ENCODE data around the gene STRA8.

The STRA8 gene, protein sequence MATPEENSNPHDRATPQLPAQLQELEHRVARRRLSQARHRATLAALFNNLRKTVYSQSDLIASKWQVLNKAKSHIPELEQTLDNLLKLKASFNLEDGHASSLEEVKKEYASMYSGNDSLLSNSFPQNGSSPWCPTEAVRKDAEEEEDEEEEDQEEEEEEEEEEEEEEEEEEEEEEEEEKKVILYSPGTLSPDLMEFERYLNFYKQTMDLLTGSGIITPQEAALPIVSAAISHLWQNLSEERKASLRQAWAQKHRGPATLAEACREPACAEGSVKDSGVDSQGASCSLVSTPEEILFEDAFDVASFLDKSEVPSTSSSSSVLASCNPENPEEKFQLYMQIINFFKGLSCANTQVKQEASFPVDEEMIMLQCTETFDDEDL

DNA sequence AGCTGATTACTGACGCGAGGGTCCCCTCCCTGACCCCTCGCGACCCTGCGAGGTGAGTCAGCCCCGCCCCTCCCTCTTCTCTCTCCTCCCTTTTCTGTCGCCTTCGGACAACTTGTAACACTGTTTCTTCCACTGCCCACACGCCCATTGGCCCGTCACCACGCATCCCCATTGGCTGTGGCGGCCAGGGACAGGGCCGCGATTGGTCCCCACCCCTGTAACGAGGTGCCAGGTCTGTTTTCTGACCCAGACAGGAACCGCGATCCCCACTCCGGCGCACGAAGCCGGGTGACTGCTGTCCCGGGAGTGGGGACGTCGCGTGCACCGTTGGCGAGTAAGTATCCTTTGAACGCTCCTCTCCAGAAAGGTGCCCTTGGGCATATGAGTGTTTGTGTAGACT is at the start of gene STRA8:
STRA8 (plus strand) TSS at position 269 of the 400 bp plus-strand sequence. CDS start 6,687 bp downstream, outside the sequence.
- DNase-seq (ENCODE audit: low read depth): no peak

DNA sequence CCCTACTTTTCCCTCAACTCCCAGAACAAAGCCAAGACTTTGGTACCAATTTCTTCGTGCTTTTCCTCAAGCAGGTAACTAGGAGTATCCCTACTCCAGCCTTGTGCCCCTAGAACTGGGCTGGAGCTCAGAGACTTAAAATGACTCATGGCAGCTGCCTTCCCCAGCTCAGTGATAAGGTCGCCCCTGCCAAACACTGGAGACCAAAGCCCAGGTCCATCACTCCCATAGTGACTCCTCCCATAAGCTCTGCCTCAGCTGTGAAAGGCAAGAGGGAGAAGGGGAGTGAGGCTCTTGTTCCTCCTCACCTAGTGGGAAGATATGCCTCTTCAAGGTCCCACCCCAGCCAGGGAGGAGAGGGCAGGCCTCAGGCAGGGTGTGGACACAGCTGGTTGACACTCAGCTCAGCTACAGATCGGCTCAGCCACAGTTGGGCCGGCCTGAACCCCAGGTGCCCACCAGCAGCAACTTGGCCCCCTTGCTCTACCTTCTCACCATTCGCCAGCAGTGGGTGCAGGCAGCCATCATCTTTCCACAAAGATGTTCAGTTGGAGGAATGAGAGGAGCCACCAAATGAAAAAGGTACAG is 49.3 kb upstream of the STRA8 start:
- no peak for DNase-seq (ENCODE audit: low read depth)

DNA sequence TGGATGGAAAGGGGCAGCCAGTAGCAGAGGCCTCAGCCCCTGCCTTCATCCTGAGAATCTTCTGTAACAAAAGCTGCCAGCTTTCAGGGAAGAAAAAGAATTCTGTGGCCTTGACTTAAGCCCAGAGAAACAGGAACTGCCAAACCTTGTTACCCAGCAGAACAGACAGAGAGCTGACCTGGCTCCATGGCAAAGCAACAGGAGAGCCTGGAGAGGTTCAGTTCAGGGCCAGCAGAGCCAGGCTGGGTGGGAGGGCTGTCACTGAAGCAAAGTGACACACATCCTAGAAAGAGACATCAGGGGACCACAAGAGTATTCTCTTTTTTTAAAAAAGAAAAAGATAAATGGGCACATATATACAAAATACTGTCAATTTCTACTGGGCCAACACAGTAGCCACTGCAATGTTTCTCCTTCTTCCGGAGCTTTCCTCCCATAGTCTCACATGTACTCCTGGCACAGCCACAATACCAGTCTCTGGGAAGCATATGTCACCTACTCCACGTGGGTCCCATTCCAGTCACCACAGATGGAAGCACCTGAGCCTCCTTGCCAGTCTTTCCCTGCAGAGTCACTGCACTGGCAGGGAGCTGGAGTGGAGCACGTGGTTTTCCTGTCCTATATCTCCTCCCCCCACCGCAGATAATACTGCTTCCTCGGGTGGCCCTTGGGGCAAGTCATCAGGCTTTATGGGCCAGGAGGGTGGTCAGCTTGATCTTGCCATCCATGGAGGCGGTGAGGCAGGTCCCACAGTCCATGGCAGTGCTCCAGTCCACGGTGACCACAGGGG is 48.0 kb upstream of the STRA8 start:
- no peak for DNase-seq (ENCODE audit: low read depth)

DNA sequence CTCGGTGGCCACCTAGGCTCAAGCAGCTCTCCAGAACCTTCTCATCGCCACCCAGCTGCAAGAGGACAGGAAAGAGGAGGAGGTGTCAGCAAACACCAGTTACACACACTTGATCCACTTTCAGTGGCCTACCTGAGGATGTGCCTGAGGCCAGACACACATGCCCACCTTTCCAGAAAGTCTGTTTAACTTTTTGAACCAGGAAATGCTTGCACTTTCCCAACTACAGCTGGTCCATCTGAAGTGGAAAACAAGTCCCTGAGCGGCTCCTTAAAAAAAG is 47.4 kb upstream of the STRA8 start:
- DNase-seq (ENCODE audit: low read depth): no peak

DNA sequence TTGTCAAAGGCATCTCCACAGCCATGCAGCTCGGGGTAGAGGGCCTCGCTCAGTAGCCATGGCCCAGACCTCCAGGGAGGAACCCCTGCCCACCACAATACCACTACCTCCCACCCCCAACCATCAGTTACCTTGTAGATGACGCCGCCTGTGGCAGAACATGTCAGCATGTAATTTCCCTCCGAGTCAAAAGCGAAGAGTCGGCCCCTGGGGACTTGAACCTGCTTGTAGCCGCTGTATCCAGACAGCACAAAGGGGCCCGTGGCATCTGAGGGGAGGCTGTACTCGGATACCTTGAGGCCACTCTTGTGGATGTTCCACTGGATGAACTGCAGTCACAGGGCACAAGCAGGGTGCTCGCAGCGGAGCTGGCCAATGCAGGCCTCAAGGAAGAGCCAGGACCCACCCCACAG is 46.8 kb upstream of the STRA8 start:
- DNase-seq (ENCODE audit: low read depth): no peak

DNA sequence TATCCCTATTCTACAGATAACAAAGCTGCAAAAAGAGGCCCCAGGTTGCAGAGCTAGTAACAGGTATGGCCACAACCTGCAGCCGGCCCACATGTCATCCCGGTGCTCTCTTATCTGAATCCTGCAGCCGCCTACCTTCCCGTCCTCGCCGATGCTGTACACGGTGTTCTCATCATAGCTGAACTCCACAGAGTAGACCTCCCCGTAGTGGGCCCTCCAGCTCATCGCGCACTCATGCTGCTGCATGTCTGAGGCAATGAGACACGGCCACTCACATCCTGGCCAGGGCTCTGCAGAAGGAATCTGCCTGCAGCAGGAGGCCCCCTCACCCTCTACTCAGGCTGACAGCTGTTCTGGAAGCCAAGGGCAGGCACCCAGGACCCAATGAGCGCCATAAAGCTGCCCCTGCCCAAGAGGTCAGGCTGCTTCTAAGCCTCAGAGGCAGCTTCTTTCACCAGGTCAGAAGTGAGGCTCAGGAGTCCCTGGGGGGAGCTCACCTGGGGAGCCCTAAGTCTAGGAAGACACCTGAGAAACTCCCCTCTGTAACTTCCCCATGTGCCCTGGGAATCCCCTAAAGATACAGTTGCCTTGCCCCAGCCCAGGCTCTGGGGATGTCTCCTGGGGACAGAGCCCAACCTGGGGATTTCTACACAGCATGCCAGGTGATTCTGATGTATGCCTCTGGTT is 45.2 kb upstream of the STRA8 start:
- no peak for DNase-seq (ENCODE audit: low read depth)

DNA sequence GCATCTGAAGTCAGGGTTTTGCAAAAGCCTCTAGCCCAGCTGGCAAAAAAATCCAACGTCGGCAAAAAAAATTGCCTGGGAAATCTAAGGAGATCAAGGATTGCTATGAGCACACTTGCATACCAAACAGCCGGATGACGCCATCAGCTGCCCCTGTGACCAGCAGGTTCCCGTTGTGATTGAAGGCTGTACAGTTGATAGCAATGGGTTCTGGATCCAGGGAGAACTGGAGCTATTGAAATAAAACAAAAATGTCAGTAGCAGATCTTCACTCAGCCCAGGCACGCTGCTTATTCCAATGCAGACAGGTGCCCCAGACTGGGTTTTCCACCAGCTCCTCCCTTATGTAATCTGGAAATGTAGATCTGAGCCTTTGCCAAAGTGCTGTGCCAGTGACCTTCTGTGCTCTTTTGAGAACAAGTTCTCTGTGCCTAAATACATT is 44.4 kb upstream of the STRA8 start:
- no peak for DNase-seq (ENCODE audit: low read depth)

DNA sequence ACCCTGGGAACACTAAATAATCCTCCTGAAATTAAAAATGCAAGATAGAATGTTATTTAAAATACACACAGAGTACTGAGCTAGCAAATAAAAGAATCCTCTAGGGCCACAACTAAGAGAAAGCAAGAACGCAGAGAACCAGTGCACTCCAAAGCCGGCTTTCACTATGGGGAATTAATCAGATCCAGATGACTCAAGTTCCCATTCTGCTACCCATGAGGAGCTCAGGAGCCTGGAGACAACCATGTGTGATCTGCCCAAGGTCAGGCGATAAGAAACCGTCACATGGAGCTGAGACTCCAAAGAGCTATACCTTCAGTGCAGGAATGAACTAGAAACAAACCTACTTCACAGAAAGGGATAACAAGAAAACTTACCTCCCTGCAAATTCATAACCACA is 43.7 kb upstream of the STRA8 start:
- peak; percentile 34 for DNase-seq (ENCODE audit: low read depth)

DNA sequence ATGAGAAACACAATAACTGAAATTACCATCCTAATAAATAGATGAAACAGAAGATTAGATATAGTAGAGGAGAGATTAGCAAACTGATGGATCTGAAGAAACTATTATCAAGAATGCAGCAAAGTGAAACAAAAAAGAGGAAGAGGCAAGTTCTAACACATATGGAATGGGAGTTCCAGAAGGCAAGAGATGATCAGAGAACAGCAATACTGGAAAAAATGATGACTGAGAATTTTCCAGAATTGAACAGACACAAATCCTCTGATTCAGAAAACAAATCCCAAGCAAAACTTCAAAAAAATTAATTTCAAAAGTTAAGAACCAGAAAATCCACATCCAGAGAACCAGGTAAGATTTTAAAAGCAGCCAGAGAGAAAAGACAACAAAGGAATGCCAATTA is 42.9 kb upstream of the STRA8 start:
- DNase-seq (ENCODE audit: low read depth): no peak

DNA sequence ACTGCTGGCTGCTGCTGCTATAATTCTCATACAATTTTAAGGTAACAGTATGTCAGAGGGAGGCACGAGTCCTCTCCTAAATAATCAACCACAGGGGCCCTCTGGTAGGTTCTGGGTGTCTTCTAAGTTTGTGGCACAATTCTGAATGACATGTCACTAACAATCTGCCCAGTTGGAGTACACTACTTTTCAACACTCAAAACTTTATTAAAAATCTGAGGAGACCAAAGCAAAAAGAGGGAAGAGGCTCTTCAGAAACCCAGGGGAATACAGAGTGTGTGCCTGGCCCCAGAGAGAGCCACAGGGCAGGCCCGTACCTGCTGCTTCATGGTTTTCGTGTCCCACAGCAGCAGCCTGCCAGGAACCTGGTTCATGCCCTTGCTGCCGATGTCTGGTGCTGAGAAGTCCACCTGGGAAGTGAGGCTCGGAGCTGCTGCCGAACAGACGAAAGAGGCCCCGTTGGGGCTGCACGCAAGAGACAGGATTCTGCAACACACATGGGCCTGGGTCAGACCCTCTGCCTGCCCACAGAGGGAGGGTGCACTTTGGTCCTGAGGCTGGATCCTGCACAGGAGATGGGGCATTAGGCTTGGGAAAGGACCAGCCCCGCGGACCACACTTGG is 40.6 kb upstream of the STRA8 start:
- DNase-seq (ENCODE audit: low read depth): no peak

DNA sequence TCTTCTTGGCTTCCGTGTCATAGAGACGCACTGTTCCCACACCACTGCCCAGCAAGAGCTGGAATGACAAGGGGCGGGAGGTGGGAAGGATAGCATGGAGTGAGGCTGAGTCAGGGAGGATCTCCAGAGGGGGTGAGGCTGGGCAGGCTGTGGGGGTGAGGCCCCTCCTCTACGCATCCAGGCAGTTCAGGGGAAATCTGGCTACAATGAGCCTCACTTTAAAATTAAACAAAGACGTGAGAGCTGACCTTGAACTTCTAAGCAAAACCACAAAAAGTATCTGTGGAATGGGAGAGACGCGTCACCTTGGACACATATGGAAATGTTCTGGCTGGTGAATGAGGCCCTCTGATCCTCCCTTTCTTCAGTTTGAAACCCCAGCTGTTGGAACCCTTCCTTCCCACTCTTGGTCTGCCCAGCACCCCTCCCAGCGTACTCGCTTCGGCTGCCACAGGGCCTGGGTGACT is 40.0 kb upstream of the STRA8 start:
- DNase-seq (ENCODE audit: low read depth): peak; percentile 42

DNA sequence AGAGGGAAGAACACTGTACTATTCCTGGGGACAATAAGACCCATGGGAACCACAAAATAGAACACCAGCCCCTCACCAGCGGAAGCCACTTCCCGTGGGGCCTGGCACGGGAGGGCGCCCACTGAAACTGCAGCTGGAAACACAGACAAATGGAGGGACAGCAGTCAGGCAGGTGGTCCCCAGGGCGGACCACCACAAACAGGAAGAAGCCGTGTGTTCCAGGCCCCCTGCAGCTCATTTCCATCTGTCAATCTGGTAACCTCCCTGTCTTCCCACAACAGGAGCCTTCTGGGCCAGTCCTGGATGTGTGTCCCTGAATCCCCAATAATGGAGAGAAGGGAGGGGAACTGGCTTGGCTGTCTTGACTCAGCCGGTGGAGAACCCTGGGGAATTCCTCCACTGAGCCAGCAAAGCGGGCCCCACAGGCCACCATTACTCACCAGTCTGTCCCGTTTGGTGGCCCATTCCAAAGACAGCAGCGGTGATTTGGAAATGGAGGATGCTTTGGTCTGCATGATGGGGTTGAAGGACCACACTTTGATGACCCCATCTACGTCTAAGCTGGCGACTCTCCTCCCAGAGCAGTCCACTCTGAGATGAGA is 39.0 kb upstream of the STRA8 start:
- DNase-seq (ENCODE audit: low read depth): no peak

DNA sequence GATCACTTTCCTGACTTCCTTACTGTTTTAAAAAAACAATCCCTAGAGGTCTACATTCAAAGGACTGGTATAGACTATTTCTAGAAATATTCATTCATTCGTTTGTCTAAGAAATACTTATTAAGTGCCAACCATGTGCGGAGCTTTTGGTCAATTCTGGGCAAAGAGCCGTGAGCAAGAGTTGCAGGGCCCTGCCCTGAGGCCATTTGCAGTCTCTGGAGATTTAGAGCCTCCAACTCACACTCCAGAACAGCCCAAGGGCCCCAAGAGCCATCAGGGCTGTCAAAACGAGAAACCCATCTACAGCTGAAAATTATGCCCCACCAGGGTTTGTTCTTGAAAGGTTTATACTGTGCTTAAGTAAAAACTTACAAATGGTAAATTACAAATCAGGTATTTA is 38.5 kb upstream of the STRA8 start:
- DNase-seq (ENCODE audit: low read depth): no peak

DNA sequence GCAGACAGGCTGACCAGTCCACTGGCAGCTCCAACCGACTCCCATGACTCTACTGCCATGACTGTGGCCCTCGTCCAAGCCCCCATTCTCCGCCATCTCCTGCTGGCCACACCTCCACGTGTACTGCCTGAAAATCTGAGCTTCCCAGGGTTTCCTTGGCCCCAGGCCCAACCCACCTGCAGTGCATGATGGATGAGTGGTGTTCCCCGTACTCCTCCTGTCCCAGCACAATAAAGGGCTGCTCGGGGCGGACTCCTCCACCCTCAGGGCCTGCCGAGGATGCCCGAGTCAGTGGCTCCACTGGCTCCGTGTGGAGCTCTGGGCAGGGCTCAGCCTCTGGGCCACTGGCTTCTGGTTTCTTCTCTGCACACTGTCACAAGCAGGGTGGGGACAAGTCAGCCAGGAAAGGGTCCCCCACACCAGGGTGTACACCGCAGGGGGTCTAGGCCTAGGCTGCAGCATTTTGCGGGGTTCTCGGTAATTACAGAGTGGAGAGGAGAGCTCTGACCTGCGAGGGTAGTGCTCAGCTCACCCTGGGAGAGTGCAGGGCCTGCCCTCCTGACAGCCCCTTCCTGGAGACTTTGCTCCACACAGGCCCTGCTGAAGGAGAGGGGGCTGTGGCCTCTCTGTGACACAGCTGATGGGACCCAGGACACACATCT is 37.5 kb upstream of the STRA8 start:
- no peak for DNase-seq (ENCODE audit: low read depth)

DNA sequence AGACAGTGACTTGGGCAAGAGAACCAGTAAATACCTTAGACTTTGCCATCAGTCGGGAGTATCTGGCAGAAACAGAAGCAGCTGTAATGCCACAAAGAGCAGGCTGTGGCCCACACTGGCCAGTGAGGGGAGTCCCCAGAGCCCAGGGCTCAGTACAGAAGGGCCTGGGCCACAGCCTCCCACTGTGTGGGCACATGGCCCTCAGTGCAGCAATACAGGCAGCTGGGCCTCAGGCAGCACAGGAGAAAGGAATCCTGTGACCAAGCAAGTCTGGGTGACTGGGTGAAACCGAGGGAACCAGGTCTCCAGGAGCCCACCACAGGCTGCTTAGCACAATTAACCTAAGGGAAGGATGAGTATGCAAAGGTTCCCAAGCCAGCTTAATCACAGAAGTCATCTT is 36.3 kb upstream of the STRA8 start:
- no peak for DNase-seq (ENCODE audit: low read depth)

DNA sequence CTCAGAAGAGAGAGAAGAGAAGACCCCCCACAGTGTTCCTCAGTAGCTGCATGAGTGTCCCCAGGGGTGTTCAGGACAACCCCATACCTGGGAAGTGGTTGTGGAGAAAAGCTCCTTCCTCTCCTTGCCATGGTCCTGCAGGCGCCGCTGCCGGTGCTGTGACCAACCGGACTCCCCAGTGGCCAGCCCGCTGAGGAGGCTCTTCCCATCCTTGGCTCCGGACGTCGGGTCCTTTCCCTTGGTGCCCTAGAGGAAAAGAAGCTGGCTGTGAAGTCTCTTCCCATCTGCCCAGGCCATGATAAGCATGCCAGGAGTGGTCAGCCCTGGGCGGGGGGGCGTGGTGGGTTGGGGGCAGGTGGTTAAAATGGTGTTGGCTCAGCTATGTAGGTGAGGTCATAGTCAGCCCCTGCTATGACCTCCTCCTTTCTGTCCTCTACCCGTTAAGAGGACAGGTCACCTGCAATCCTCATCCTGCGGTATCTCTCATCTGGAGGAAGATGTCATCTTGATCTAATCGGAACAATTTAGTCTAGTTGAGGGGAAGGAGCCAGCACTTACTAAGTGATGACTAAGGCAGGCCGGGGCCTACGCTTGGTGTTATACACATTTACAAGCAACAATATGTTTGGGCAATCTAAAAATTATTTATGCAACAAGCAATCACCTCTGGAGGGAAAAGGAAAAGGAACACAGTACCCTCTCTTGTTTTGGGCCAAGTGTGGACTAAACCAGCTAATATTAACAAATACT is 35.6 kb upstream of the STRA8 start:
- no peak for DNase-seq (ENCODE audit: low read depth)

DNA sequence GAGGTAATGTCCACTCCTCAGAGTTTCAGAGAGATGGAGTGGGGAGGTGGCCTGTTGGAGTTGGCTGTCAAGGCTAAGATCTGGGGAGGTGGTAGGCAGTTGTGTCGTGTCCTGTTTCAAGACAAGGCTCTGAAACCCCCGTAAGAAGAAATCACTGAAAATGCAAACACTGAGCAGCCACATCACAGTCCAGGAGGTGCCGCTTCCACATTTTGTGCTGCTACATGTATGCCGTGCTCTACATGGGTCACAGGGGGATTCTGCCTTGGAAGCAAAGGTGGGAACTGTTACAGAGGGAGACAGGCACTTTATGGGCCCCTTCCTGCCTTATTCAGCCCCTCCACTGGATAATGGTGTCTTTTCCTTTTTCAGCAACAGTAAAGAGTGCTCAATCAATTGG is 34.2 kb upstream of the STRA8 start:
- no peak for DNase-seq (ENCODE audit: low read depth)

DNA sequence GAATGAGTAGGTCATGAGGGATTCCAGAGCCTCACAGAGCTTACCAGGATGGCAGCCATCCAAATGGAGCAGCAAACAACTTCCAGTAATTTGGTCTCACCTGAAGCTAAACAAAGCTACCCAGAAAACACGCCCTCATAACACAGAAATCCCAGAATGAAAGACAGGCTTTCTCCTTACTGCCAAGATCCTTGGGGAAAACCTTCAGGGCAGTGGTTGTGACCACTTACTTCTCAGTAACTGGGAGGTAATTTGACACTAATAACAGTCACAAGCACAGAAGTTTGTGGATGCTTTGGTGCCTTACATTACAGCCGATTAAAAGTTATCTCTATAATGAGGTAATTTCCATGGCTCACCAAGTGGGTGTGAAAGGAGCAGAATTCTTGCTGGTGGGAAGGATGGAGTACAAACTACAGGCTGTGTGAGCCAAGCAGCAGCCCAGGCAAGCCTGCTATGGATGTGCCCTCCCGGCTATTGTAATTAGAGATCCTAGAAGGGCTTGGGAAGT is 32.8 kb upstream of the STRA8 start:
- DNase-seq (ENCODE audit: low read depth): no peak

DNA sequence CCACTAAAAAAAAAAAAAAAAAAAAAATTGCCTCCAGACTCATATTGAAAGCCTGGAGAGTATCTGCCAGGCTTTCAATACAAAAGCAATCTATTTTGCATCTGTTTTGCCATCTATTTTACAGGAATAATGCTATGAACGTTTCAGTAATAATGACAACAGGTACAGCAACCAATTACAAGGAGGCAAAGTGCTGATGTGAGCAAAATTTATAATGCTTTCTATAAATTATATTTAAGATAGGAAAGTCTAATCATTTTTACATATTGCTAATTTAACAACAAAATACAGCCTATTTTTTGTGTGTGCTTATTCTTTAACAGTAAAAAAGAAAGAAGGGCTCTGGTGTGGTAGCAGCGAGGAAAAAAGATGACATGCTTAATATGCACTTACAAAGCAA is 32.3 kb upstream of the STRA8 start:
- DNase-seq (ENCODE audit: low read depth): no peak

DNA sequence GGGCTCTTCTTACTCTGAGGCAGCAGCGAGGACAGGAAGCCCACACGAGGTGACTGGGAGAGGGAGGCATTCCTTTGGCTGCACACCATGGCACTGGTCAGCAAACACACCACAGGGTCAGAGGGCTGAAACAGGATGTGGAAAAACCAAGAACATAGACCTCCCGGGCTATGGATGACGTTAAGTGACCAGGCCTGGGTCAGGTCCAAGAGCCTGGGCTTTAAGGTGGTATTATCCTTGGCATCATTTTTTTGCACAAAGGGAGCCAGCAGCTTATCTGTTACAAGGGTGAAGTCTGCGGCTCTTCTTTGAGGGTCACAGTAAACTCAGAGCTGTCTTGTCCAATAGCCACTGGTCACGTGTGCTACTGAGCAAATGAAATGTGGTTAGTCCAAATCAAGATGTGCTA is 29.3 kb upstream of the STRA8 start:
- DNase-seq (ENCODE audit: low read depth): peak; percentile 59
